ENCODE measurements around the gene CD37.
"Not testable (repeated sequence)": the region's sequence is repeated elsewhere in the genome, so short reads cannot be mapped to it uniquely, and the experiment has no call there.

CD37 gene

GRCh38 chr19:49295208-49295880 lies 39.9 kb upstream of the CD37 start:
- no peaks in the 10 kb centered on the region for H3K4me1 ChIP-seq (ENCODE audit: insufficient read depth, poor library complexity, severe bottlenecking)
- no peaks in the 10 kb centered on the region for H3K9me3 ChIP-seq (ENCODE audit: severe bottlenecking)
- H3K27ac ChIP-seq (ENCODE audit: poor library complexity, severe bottlenecking), result no peak overlapping the region
- no peaks in the 10 kb centered on the region for H3K36me3 ChIP-seq (ENCODE audit: low read depth)
- ATAC-seq (ENCODE audit: low read depth) (no peak), DNase-seq (ENCODE audit: low spot score) (no peak)
- no peak overlapping the region for H3K4me3 ChIP-seq (ENCODE audit: severe bottlenecking)
- no peak for TF ChIP-seq CTCF (IDR thresholded peaks at IDR 0.05; ENCODE audit: poor library complexity, severe bottlenecking)
- peaks cover 6% of the 10 kb centered on the region for H3K27me3 ChIP-seq (ENCODE audit: insufficient read depth, poor library complexity, severe bottlenecking)

GRCh38 chr19:49297403-49297802 lies 37.8 kb upstream of the CD37 start:
- Histone ChIP-seq H3K27ac (ENCODE audit: poor library complexity, severe bottlenecking) (no peak overlapping the region), H3K27me3 (ENCODE audit: insufficient read depth, poor library complexity, severe bottlenecking) (peaks cover 6% of the 10 kb centered on the region), H3K9me3 (ENCODE audit: severe bottlenecking) (no peaks in the 10 kb centered on the region), H3K4me3 (ENCODE audit: severe bottlenecking) (no peak overlapping the region), H3K36me3 (ENCODE audit: low read depth) (no peaks in the 10 kb centered on the region), H3K4me1 (ENCODE audit: insufficient read depth, poor library complexity, severe bottlenecking) (no peaks in the 10 kb centered on the region)
- TF ChIP-seq CTCF (IDR thresholded peaks at IDR 0.05; ENCODE audit: poor library complexity, severe bottlenecking), result no peak
- no peak for DNase-seq (ENCODE audit: low spot score)
- no peak for ATAC-seq (ENCODE audit: low read depth)

GRCh38 chr19:49298653-49299052 lies 36.6 kb upstream of the CD37 start:
- not testable (repeated sequence) for H3K27me3 ChIP-seq (ENCODE audit: insufficient read depth, poor library complexity, severe bottlenecking); DNase-seq (ENCODE audit: low spot score); H3K27ac ChIP-seq (ENCODE audit: poor library complexity, severe bottlenecking); ATAC-seq (ENCODE audit: low read depth); H3K4me3 ChIP-seq (ENCODE audit: severe bottlenecking); H3K4me1 ChIP-seq (ENCODE audit: insufficient read depth, poor library complexity, severe bottlenecking); H3K9me3 ChIP-seq (ENCODE audit: severe bottlenecking); H3K36me3 ChIP-seq (ENCODE audit: low read depth)

- H3K9me3 ChIP-seq (ENCODE audit: severe bottlenecking), result no peaks in the 10 kb centered on the region
- peaks cover 3% of the 10 kb centered on the region for H3K27me3 ChIP-seq (ENCODE audit: insufficient read depth, poor library complexity, severe bottlenecking)
- DNase-seq (ENCODE audit: low spot score) (no peak), ATAC-seq (ENCODE audit: low read depth) (peak; percentile 93)
- H3K4me1 ChIP-seq (ENCODE audit: insufficient read depth, poor library complexity, severe bottlenecking), result no peaks in the 10 kb centered on the region
- H3K36me3 ChIP-seq (ENCODE audit: low read depth), result no peaks in the 10 kb centered on the region
- TF ChIP-seq CTCF (IDR thresholded peaks at IDR 0.05; ENCODE audit: poor library complexity, severe bottlenecking), result peak; percentile 81
- H3K27ac ChIP-seq (ENCODE audit: poor library complexity, severe bottlenecking), result no peak overlapping the region
- H3K4me3 ChIP-seq (ENCODE audit: severe bottlenecking), result no peak overlapping the region
These were observed 33.9 kb upstream of the CD37 start for GRCh38 chr19:49301165-49301865.

GRCh38 chr19:49301866-49302252 lies 33.3 kb upstream of the CD37 start:
- H3K27me3 ChIP-seq (ENCODE audit: insufficient read depth, poor library complexity, severe bottlenecking), result peaks cover 3% of the 10 kb centered on the region
- ATAC-seq (ENCODE audit: low read depth), result no peak
- no peaks in the 10 kb centered on the region for H3K9me3 ChIP-seq (ENCODE audit: severe bottlenecking)
- no peak overlapping the region for H3K27ac ChIP-seq (ENCODE audit: poor library complexity, severe bottlenecking)
- no peak for DNase-seq (ENCODE audit: low spot score)
- no peak for TF ChIP-seq CTCF (IDR thresholded peaks at IDR 0.05; ENCODE audit: poor library complexity, severe bottlenecking)
- no peaks in the 10 kb centered on the region for H3K4me1 ChIP-seq (ENCODE audit: insufficient read depth, poor library complexity, severe bottlenecking)
- H3K36me3 ChIP-seq (ENCODE audit: low read depth), result no peaks in the 10 kb centered on the region
- H3K4me3 ChIP-seq (ENCODE audit: severe bottlenecking), result no peak overlapping the region

GRCh38 chr19:49306734-49307133 lies 28.5 kb upstream of the CD37 start:
- not testable (repeated sequence) for H3K27me3 ChIP-seq (ENCODE audit: insufficient read depth, poor library complexity, severe bottlenecking); H3K36me3 ChIP-seq (ENCODE audit: low read depth); H3K9me3 ChIP-seq (ENCODE audit: severe bottlenecking); H3K4me3 ChIP-seq (ENCODE audit: severe bottlenecking); ATAC-seq (ENCODE audit: low read depth); H3K4me1 ChIP-seq (ENCODE audit: insufficient read depth, poor library complexity, severe bottlenecking); H3K27ac ChIP-seq (ENCODE audit: poor library complexity, severe bottlenecking); DNase-seq (ENCODE audit: low spot score)

Measured in RWPE2 (cell line).